DND-41 (cell line): ENCODE measurements around the gene APOOL.

Experiments used
- ATAC-seq: fragments of 200-7000 bp; cut with Tn5 transposase; 3 replicates; pipeline ENCODE4 v1.9.1; 2021; ENCODE audit warnings: low read depth; ENCODE audit not compliant: insufficient read depth
- DNase-seq: peaks from one replicate; pipeline ENCODE4 v3.0.0-alpha.2; 2020
- H2AFZ ChIP-seq: 2 replicates; pipeline ENCODE4 v1.6.0; 2012; ENCODE audit warnings: low read depth, low read length
- H3K27ac ChIP-seq: 2 replicates; pipeline ENCODE4 v1.5.1; 2012; ENCODE audit warnings: low read length, inconsistent platforms
- H3K27me3 ChIP-seq: fragments of 200-600 bp; sonication (generic); 2 replicates; pipeline ENCODE4 v1.6.0; 2012; ENCODE audit warnings: low read length, mild to moderate bottlenecking, inconsistent platforms; ENCODE audit not compliant: insufficient read depth, poor library complexity
- H3K36me3 ChIP-seq: 2 replicates; pipeline ENCODE4 v1.5.1; 2012; ENCODE audit warnings: low read length, inconsistent platforms; ENCODE audit not compliant: insufficient read depth
- H3K4me1 ChIP-seq: 2 replicates; pipeline ENCODE4 v1.5.1; 2012; ENCODE audit warnings: mild to moderate bottlenecking, low read length; ENCODE audit not compliant: insufficient read depth
- H3K4me2 ChIP-seq: 2 replicates; pipeline ENCODE4 v1.6.0; 2012; ENCODE audit warnings: mild to moderate bottlenecking, moderate library complexity, low read length, inconsistent platforms; ENCODE audit not compliant: insufficient read depth
- H3K4me3 ChIP-seq, 2 experiments: fragments of 200-600 bp in 1 of 2; shearing (Covaris generic) in 1 of 2; 2 replicates each; pipeline ENCODE4 v1.5.1; 2012 to 2016; ENCODE audit warnings: inconsistent platforms in 2 of 2, low read length in 2 of 2, mild to moderate bottlenecking in 2 of 2, low read depth in 1 of 2, moderate library complexity in 1 of 2
- H3K79me2 ChIP-seq: 2 replicates; pipeline ENCODE4 v1.6.0; 2012; ENCODE audit warnings: low read length, inconsistent platforms; ENCODE audit not compliant: insufficient read depth
- H3K9ac ChIP-seq: 2 replicates; pipeline ENCODE4 v1.6.0; 2012; ENCODE audit warnings: low read depth, mild to moderate bottlenecking, inconsistent platforms, low read length, moderate library complexity
- H3K9me3 ChIP-seq: 2 replicates; pipeline ENCODE4 v1.5.1; 2012; ENCODE audit warnings: low read length, moderate library complexity, mild to moderate bottlenecking, inconsistent platforms; ENCODE audit not compliant: insufficient read depth, severe bottlenecking
- H4K20me1 ChIP-seq: 2 replicates; pipeline ENCODE4 v1.6.0; 2012; ENCODE audit warnings: low read length; ENCODE audit not compliant: insufficient read depth
- EZH2 ChIP-seq: IDR thresholded peaks from 3 replicates; pipeline ENCODE4 v1.6.1; 2012; ENCODE audit warnings: borderline replicate concordance, low read depth, mild to moderate bottlenecking, moderate library complexity, low read length, inconsistent platforms; ENCODE audit not compliant: severe bottlenecking
- TF ChIP-seq, protein P1 (sequence below): IDR thresholded peaks from 2 replicates; pipeline ENCODE4 v1.5.1; 2012; ENCODE audit warnings: borderline replicate concordance, low read length, moderate library complexity, mild to moderate bottlenecking; ENCODE audit not compliant: poor library complexity, severe bottlenecking; ENCODE audit errors: extremely low read depth

The APOOL gene

DNA sequence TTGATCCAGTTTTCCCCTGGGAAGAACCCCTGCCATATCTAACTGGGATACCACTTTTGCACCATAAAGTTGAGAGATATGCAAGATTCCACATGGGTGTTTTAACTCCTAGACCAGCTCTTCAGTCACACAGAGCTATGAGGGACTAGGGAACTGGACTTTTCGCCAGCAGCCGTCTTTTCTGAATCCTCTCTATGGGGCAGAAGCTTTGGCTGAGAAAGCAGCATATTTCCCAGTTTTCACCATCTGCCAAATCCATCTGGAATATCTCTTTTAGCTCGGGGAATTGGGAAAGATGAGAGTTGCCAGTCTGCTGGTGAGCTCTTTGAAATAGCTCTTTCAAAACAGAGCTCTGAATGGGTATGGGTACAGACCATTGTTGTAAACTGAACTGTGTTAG is 20.9 kb downstream of the APOOL start:
- no peak overlapping the region for H3K4me2 ChIP-seq
- no peaks in the 10 kb centered on the region for H3K9me3 ChIP-seq
- ATAC-seq (no peak), DNase-seq (no peak)
- no peaks in the 10 kb centered on the region for H3K27me3 ChIP-seq
- H3K4me1 ChIP-seq = no peaks in the 10 kb centered on the region
- no peaks in the 10 kb centered on the region for H4K20me1 ChIP-seq
- H3K36me3 ChIP-seq = no peaks in the 10 kb centered on the region
- H3K9ac ChIP-seq = no peak overlapping the region
- TF ChIP-seq EZH2 = no peak
- TF ChIP-seq, protein P1, sequence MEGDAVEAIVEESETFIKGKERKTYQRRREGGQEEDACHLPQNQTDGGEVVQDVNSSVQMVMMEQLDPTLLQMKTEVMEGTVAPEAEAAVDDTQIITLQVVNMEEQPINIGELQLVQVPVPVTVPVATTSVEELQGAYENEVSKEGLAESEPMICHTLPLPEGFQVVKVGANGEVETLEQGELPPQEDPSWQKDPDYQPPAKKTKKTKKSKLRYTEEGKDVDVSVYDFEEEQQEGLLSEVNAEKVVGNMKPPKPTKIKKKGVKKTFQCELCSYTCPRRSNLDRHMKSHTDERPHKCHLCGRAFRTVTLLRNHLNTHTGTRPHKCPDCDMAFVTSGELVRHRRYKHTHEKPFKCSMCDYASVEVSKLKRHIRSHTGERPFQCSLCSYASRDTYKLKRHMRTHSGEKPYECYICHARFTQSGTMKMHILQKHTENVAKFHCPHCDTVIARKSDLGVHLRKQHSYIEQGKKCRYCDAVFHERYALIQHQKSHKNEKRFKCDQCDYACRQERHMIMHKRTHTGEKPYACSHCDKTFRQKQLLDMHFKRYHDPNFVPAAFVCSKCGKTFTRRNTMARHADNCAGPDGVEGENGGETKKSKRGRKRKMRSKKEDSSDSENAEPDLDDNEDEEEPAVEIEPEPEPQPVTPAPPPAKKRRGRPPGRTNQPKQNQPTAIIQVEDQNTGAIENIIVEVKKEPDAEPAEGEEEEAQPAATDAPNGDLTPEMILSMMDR = no peak
- H3K4me3 ChIP-seq = no peak overlapping the region
- no peak overlapping the region for H2AFZ ChIP-seq
- peaks cover 1% of the 10 kb centered on the region; the same call in 1 of the 2 replicates for H3K79me2 ChIP-seq
- H3K27ac ChIP-seq = no peak overlapping the region

DNA sequence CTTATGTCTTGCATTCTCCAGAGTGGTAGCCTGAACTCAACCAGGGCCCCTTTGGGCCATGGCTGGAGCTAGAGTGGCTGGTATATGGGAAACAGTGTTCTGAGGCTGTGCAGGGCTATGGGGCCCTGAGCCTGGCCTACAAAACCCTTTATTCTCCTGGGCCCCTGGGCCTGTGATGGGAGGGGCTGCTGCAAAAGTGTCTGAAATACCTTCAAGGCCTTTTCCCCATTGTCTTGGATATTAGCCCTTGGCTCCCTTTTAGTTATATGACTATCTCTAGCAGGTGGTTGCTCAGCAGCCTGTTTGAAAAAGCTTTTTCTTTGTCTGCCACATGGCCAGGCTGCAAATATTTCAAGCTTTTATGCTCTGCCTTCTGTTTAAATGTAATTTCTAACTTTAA is 22.5 kb downstream of the APOOL start:
- Histone ChIP-seq H3K4me3 (no peak overlapping the region), H3K4me2 (no peak overlapping the region), H3K27ac (no peak overlapping the region), H3K9ac (no peak overlapping the region), H3K27me3 (no peaks in the 10 kb centered on the region), H4K20me1 (no peaks in the 10 kb centered on the region), H3K9me3 (no peaks in the 10 kb centered on the region), H3K79me2 (no peaks in the 10 kb centered on the region), H3K4me1 (no peaks in the 10 kb centered on the region), H3K36me3 (no peaks in the 10 kb centered on the region), H2AFZ (no peak overlapping the region)
- ATAC-seq (no peak), DNase-seq (no peak)
- TF ChIP-seq EZH2 = no peak
- TF ChIP-seq, protein P1 = no peak

DNA sequence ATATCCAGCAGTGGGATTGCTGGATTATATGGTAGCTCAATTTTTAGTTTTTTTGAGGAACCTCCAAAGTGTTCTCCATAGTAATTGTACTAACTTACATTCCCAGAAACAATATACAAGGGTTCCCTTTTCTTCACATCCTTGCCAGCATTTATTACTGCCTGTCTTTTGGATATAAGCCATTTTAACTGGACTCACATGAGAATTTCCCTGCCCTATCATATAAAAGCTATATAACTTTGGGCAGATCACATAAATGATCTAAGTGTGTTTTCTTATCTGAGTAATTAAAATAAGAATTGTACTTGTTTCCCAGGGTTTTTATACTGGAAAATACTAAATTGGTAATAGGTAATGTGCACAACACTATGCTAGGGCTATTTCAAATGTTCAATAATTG is 25.4 kb downstream of the APOOL start:
- Histone ChIP-seq H3K4me3 (no peak overlapping the region), H3K36me3 (no peaks in the 10 kb centered on the region), H4K20me1 (no peaks in the 10 kb centered on the region), H3K79me2 (no peaks in the 10 kb centered on the region), H3K4me2 (no peak overlapping the region), H2AFZ (no peak overlapping the region), H3K27ac (no peak overlapping the region), H3K27me3 (no peaks in the 10 kb centered on the region), H3K9me3 (no peaks in the 10 kb centered on the region), H3K4me1 (no peaks in the 10 kb centered on the region), H3K9ac (no peak overlapping the region)
- ATAC-seq (no peak), DNase-seq (no peak)
- TF ChIP-seq, protein P1 = no peak
- no peak for TF ChIP-seq EZH2

DNA sequence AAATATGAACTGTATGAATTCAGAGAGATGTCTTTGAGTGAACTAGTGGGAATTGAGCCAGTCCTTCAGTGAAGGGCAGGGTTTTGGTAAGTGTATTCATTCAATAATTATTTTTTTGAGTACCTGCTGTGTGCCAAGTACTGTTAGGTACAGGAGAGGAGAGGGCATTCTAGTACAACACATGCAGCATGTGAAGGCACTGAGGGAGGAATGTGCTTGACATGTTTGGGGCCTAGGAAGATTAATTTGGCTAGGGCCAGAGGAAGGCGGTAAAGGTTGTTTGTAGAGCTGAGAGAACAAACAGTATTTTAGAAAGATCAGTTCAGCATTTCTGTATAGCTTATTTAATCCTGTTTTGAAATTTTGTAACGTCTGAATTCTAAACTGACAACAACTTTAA is 27.8 kb downstream of the APOOL start:
- TF ChIP-seq, protein P1 = no peak
- TF ChIP-seq EZH2 = no peak
- H3K4me3 ChIP-seq = no peak overlapping the region
- H3K36me3 ChIP-seq = no peaks in the 10 kb centered on the region
- no peak overlapping the region for H3K9ac ChIP-seq
- no peaks in the 10 kb centered on the region for H3K79me2 ChIP-seq
- no peaks in the 10 kb centered on the region for H3K9me3 ChIP-seq
- no peaks in the 10 kb centered on the region for H4K20me1 ChIP-seq
- H2AFZ ChIP-seq = no peak overlapping the region
- ATAC-seq (no peak), DNase-seq (no peak)
- no peak overlapping the region for H3K27ac ChIP-seq
- no peaks in the 10 kb centered on the region for H3K4me1 ChIP-seq
- no peaks in the 10 kb centered on the region for H3K27me3 ChIP-seq
- no peak overlapping the region for H3K4me2 ChIP-seq
